Natural killer cell (primary cell): ENCODE data around the gene KAT14. TPM values are rescaled to one million over a fixed set of nuclear protein-coding genes. Genes with fewer than 3 reads are reported as not detected.

ENCODE experiments used
- ATAC-seq, 3 donors: fragments of 150-1000 bp in 2 of 3; fragments of 200-7000 bp in 1 of 3; cut with Tn5 transposase; 1 replicate in 1 of 3; 2 replicates in 2 of 3; pipeline ENCODE4 v1.10.0; 2021; ENCODE audit warnings: mild to moderate bottlenecking in 2 of 3, moderate library complexity in 2 of 3
- DNase-seq, 2 donors: peaks; one replicate each; pipeline versions ENCODE4 v3.0.0 to v3.0.0-alpha.2; 2013 to 2021; ENCODE audit warnings: mixed read lengths in 1 of 2
- H3K27ac ChIP-seq: one replicate; pipeline ENCODE4 v1.5.1; 2013; ENCODE audit warnings: mild to moderate bottlenecking, low read length
- H3K27me3 ChIP-seq: one replicate; pipeline ENCODE4 v1.6.1; 2013; ENCODE audit warnings: low read length; ENCODE audit not compliant: control insufficient read depth, insufficient read depth
- H3K36me3 ChIP-seq: one replicate; pipeline ENCODE4 v1.6.1; 2013; ENCODE audit warnings: low read length; ENCODE audit not compliant: control insufficient read depth, insufficient read depth
- H3K4me1 ChIP-seq: one replicate; pipeline ENCODE4 v1.6.1; 2013; ENCODE audit warnings: low read length; ENCODE audit not compliant: control insufficient read depth, insufficient read depth
- H3K4me3 ChIP-seq: one replicate; pipeline ENCODE4 v1.5.1; 2013; ENCODE audit warnings: low read length
- H3K9me3 ChIP-seq: one replicate; pipeline ENCODE4 v1.6.1; 2013; ENCODE audit warnings: low read length; ENCODE audit not compliant: control insufficient read depth, insufficient read depth
- H3K27ac Mint-ChIP-seq, 2 donors: one replicate each; pipeline ENCODE4 v1.8.0; 2022; ENCODE audit warnings: mild to moderate bottlenecking in 2 of 2, mixed read lengths in 2 of 2, moderate library complexity in 1 of 2
- H3K27me3 Mint-ChIP-seq, 2 donors: one replicate each; pipeline ENCODE4 v1.8.0; 2022; ENCODE audit warnings: low read depth in 2 of 2, mixed read lengths in 2 of 2
- H3K36me3 Mint-ChIP-seq: one replicate; pipeline ENCODE4 v1.8.0; 2022; ENCODE audit warnings: mixed read lengths
- H3K4me1 Mint-ChIP-seq, 2 donors: one replicate each; pipeline ENCODE4 v1.8.0; 2022; ENCODE audit warnings: mixed read lengths in 2 of 2
- H3K4me3 Mint-ChIP-seq: one replicate; pipeline ENCODE4 v1.8.0; 2022; ENCODE audit warnings: mild to moderate bottlenecking, moderate library complexity, mixed read lengths
- H3K9me3 Mint-ChIP-seq, 2 donors: one replicate each; pipeline ENCODE4 v1.8.0; 2022; ENCODE audit warnings: mixed read lengths in 2 of 2
- CTCF ChIP-seq: fragments of 200-600 bp; IDR thresholded peaks from one replicate; pipeline ENCODE4 v1.8.0; 2022; ENCODE audit warnings: antibody characterized with exemption
- WGBS: methylation state at CpG from one replicate; pipeline ENCODE4 v1.1.7; 2013; ENCODE audit warnings: missing lambda C conversion rate; ENCODE audit not compliant: insufficient coverage; 5-methylcytosine and 5-hydroxymethylcytosine counted together
- intact Hi-C: fragments of 100-400 bp; cut with micrococcal nuclease; formaldehyde crosslinking; loops from one replicate; pipeline ENCODE4 v1.14.2; 2022
- total RNA-seq, 4 donors: library from RNA; stranded (reverse); fragments of 120-200 nt in 1 of 4; gene quantifications; one replicate each; pipeline versions ENCODE4 v1.2.3 to v1.2.4, GENCODE V29; 2013 to 2022

The KAT14 gene
- total RNA-seq, 3 donors from 2014 or later (not counting 1 experiment from before 2014, with no cell fraction given), result 9.7 to 13.0 (median 10.9) TPM

GRCh38 chr20:18187020-18187419 is 49.4 kb downstream of the KAT14 start:
- DNase-seq (no peak), ATAC-seq (no peak)
- Histone ChIP-seq H3K36me3 (peaks cover 57% of the 10 kb centered on the region), H3K9me3 (no peaks in the 10 kb centered on the region), H3K27me3 (no peaks in the 10 kb centered on the region), H3K4me1 (no peaks in the 10 kb centered on the region), H3K27ac (no peak overlapping the region), H3K4me3 (no peak overlapping the region)
- Mint-ChIP-seq H3K4me3 (no peak overlapping the region), H3K27me3 (no peaks in the 10 kb centered on the region), H3K9me3 (no peaks in the 10 kb centered on the region), H3K27ac (no peak overlapping the region), H3K36me3 (peaks cover 15% of the 10 kb centered on the region), H3K4me1 (no peaks in the 10 kb centered on the region)
- no peak for TF ChIP-seq CTCF
- WGBS, result 93% methylated on average over 5 of the region's 5 CpGs
- intact Hi-C loops, result no loop called here

GRCh38 chr20:18188434-18188833 is 50.8 kb downstream of the KAT14 start:
- Mint-ChIP-seq H3K4me1 (no peaks in the 10 kb centered on the region), H3K4me3 (no peak overlapping the region), H3K36me3 (peaks cover 13% of the 10 kb centered on the region), H3K27ac (no peak overlapping the region), H3K9me3 (no peaks in the 10 kb centered on the region), H3K27me3 (no peaks in the 10 kb centered on the region)
- Histone ChIP-seq H3K4me3 (no peak overlapping the region), H3K27ac (no peak overlapping the region), H3K4me1 (no peaks in the 10 kb centered on the region), H3K27me3 (no peaks in the 10 kb centered on the region), H3K36me3 (peaks cover 48% of the 10 kb centered on the region), H3K9me3 (no peaks in the 10 kb centered on the region)
- intact Hi-C loops, result no loop called here
- no peak for TF ChIP-seq CTCF
- no peak for ATAC-seq
- 78% methylated on average over 3 of the region's 3 CpGs for WGBS
- no peak for DNase-seq

GRCh38 chr20:18190338-18191233 is 52.9 kb downstream of the KAT14 start:
- WGBS, result 89% methylated on average over 3 of the region's 3 CpGs
- no peaks in the 10 kb centered on the region for H3K4me1 ChIP-seq
- no peaks in the 10 kb centered on the region for H3K27me3 ChIP-seq
- H3K36me3 ChIP-seq, result peaks cover 30% of the 10 kb centered on the region
- H3K4me1 Mint-ChIP-seq, result no peaks in the 10 kb centered on the region
- ATAC-seq (no peak), DNase-seq (no peak)
- no peaks in the 10 kb centered on the region for H3K27me3 Mint-ChIP-seq
- no peak overlapping the region for H3K27ac ChIP-seq
- H3K4me3 Mint-ChIP-seq, result no peak overlapping the region
- H3K27ac Mint-ChIP-seq, result no peak overlapping the region
- H3K36me3 Mint-ChIP-seq, result no peaks in the 10 kb centered on the region
- intact Hi-C loops, result no loop called here
- no peak for TF ChIP-seq CTCF
- no peak overlapping the region for H3K4me3 ChIP-seq
- H3K9me3 Mint-ChIP-seq, result no peaks in the 10 kb centered on the region
- H3K9me3 ChIP-seq, result no peaks in the 10 kb centered on the region
